Endothelial cell (in vitro differentiated cells): ENCODE measurements around the gene AUH. TPM values are rescaled to one million over a fixed set of nuclear protein-coding genes. Genes with fewer than 3 reads are reported as not detected.

Experiments
- DNase-seq: peaks from one replicate; pipeline ENCODE4 v3.0.0; 2021; ENCODE audit warnings: low spot score
- H3K27ac Mint-ChIP-seq: one replicate; pipeline ENCODE4 v1.8.0; 2021; ENCODE audit warnings: mixed read lengths, inconsistent platforms; ENCODE audit not compliant: unreplicated experiment
- H3K27me3 Mint-ChIP-seq: one replicate; pipeline ENCODE4 v1.8.0; 2021; ENCODE audit warnings: mild to moderate bottlenecking, moderate library complexity, mixed read lengths, inconsistent platforms; ENCODE audit not compliant: unreplicated experiment
- H3K36me3 Mint-ChIP-seq: one replicate; pipeline ENCODE4 v1.8.0; 2021; ENCODE audit warnings: mild to moderate bottlenecking, low read depth, mixed read lengths, inconsistent platforms; ENCODE audit not compliant: unreplicated experiment
- H3K4me1 Mint-ChIP-seq: one replicate; pipeline ENCODE4 v1.8.0; 2021; ENCODE audit warnings: mild to moderate bottlenecking, mixed read lengths, inconsistent platforms; ENCODE audit not compliant: unreplicated experiment
- H3K4me3 Mint-ChIP-seq: one replicate; pipeline ENCODE4 v1.8.0; 2021; ENCODE audit warnings: mild to moderate bottlenecking, mixed read lengths, inconsistent platforms; ENCODE audit not compliant: unreplicated experiment
- H3K9me3 Mint-ChIP-seq: one replicate; pipeline ENCODE4 v1.8.0; 2021; ENCODE audit warnings: mixed read lengths, inconsistent platforms; ENCODE audit not compliant: unreplicated experiment
- total RNA-seq: library from RNA; stranded (reverse); fragmentation: NEBNext Ultra II Directional; extraction: Animal tissue kit (Norgen Biotek cat#: 25700); gene quantifications from one replicate; pipeline ENCODE4 v1.2.1, GENCODE V29; 2021; ENCODE audit not compliant: unreplicated experiment
- TF ChIP-seq, protein P1 (sequence below): fragments of 200-600 bp; sonication (generic); IDR thresholded peaks from one replicate; pipeline ENCODE4 v1.5.0; 2021; ENCODE audit warnings: antibody characterized with exemption; ENCODE audit not compliant: unreplicated experiment

AUH gene
- total RNA-seq, 1 donor from 2014 or later, result 14.4 TPM

DNA sequence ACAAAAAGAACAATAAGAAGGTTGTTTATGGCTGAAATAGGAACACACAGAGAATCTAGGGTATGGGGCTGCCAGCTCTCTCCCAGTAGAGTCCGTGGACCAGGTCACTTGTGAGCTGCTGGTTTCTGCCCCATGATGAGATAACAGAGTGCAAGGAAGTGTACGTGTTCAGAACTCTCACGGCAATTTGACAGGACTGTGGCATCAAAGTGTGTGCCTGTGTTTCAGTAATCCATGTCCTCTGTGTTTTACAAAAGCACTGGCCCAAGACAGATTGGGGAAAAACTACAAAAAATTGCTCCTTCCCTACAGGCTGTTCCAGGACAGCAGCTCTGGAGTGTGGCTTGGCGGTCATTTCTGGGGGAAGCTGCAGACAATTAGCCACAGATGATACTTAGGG lies 184.6 kb downstream of the AUH start:
- no peaks in the 10 kb centered on the region for H3K4me1 Mint-ChIP-seq
- TF ChIP-seq, protein P1, sequence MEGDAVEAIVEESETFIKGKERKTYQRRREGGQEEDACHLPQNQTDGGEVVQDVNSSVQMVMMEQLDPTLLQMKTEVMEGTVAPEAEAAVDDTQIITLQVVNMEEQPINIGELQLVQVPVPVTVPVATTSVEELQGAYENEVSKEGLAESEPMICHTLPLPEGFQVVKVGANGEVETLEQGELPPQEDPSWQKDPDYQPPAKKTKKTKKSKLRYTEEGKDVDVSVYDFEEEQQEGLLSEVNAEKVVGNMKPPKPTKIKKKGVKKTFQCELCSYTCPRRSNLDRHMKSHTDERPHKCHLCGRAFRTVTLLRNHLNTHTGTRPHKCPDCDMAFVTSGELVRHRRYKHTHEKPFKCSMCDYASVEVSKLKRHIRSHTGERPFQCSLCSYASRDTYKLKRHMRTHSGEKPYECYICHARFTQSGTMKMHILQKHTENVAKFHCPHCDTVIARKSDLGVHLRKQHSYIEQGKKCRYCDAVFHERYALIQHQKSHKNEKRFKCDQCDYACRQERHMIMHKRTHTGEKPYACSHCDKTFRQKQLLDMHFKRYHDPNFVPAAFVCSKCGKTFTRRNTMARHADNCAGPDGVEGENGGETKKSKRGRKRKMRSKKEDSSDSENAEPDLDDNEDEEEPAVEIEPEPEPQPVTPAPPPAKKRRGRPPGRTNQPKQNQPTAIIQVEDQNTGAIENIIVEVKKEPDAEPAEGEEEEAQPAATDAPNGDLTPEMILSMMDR, result no peak
- no peak overlapping the region for H3K27ac Mint-ChIP-seq
- no peaks in the 10 kb centered on the region for H3K36me3 Mint-ChIP-seq
- DNase-seq, result no peak
- H3K4me3 Mint-ChIP-seq, result no peak overlapping the region
- H3K9me3 Mint-ChIP-seq, result no peaks in the 10 kb centered on the region
- peaks cover 1% of the 10 kb centered on the region for H3K27me3 Mint-ChIP-seq

DNA sequence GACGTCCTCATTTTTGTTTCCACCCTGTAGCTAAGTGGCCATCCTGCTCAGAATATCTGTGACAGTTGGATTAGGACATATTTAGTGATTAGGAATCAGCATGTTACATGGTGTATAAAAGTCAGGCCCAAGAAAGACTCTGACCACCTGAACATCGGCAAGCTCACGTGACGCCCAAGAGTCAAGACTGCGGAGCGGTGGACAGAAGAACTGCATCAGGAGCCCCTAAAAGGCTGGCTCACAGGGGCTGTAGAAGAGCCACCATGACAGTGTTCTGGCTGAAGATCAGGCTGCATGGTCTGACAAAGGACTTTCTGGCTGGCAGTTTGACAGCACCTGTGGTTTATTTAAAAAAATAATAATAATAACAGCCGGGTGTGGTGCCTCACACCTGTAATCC lies 185.3 kb downstream of the AUH start:
- no peak for DNase-seq

DNA sequence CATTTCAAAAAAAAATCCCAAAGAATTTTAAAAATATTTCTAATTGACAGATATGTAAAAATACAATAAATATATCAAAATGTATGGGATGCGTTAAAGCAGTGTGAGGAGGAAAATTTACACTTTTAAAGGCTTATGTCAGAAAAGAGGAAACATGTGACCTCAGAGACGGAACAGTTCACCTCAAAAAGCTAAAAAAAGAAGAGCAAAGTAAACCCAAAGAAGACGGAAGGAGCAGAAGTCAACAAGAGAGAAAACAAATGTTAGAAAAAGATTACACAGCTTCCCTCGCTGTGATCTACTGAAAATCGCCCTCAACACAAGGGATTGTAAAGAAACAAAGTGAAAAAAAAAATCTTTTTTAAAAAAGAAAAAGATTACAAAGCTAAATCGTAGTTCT lies 186.9 kb downstream of the AUH start:
- no peaks in the 10 kb centered on the region for H3K4me1 Mint-ChIP-seq
- no peaks in the 10 kb centered on the region for H3K27me3 Mint-ChIP-seq
- TF ChIP-seq, protein P1, result no peak
- H3K9me3 Mint-ChIP-seq, result no peaks in the 10 kb centered on the region
- no peaks in the 10 kb centered on the region for H3K36me3 Mint-ChIP-seq
- H3K27ac Mint-ChIP-seq, result no peak overlapping the region
- DNase-seq, result no peak
- H3K4me3 Mint-ChIP-seq, result no peak overlapping the region

More for the DNA sequence above, 185.3 kb downstream of the AUH start:
- no peaks in the 10 kb centered on the region for H3K36me3 Mint-ChIP-seq
- no peaks in the 10 kb centered on the region for H3K4me1 Mint-ChIP-seq
- no peaks in the 10 kb centered on the region for H3K9me3 Mint-ChIP-seq
- TF ChIP-seq, protein P1, result no peak
- no peak overlapping the region for H3K4me3 Mint-ChIP-seq
- H3K27ac Mint-ChIP-seq, result no peak overlapping the region
- peaks cover 1% of the 10 kb centered on the region for H3K27me3 Mint-ChIP-seq

DNA sequence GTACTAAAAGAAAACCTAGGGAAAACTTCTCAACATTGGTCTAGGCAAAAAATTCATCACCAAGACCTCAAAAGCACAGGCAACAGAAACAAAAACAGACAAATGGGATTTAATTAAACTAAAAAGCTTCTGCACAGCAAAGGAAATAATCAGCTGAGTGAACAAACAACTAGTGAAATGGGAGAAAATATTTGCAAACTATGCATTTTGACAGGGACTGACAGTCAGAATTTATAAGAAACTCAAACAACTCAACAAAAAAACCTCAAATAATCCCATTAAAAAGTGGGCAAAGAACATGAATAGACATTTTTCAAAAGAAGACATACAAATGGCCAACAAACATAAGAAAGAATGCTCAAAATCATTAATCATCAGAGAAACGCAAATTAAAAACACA lies 189.4 kb downstream of the AUH start:
- H3K27ac Mint-ChIP-seq, result no peak overlapping the region
- TF ChIP-seq, protein P1, result no peak
- H3K27me3 Mint-ChIP-seq, result no peaks in the 10 kb centered on the region
- DNase-seq, result no peak
- no peaks in the 10 kb centered on the region for H3K4me1 Mint-ChIP-seq
- H3K4me3 Mint-ChIP-seq, result no peak overlapping the region
- no peaks in the 10 kb centered on the region for H3K36me3 Mint-ChIP-seq
- no peaks in the 10 kb centered on the region for H3K9me3 Mint-ChIP-seq

DNA sequence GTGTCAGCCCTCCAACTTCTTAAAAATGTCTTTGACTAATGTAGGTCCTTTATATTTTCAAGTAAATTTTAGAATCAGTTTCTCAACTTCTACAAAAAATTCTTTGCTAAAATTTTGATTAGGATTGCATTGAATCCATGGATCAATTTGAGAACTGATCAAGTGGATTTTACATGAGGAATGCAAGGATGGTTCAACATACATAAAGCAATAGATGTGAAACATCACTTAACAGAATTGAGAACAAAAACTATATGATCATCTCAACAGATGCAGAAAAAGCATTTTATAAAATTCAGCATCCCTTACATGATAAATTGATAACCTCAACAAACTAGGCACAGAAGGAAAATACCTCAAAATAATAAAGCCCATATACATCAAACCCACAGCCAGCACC lies 190.8 kb downstream of the AUH start:
- H3K36me3 Mint-ChIP-seq, result no peaks in the 10 kb centered on the region
- no peak overlapping the region for H3K4me3 Mint-ChIP-seq
- no peak overlapping the region for H3K27ac Mint-ChIP-seq
- TF ChIP-seq, protein P1, result no peak
- no peaks in the 10 kb centered on the region for H3K4me1 Mint-ChIP-seq
- no peaks in the 10 kb centered on the region for H3K9me3 Mint-ChIP-seq
- DNase-seq, result no peak
- peaks cover 2% of the 10 kb centered on the region for H3K27me3 Mint-ChIP-seq
